Measurements from ENCODE around the gene TANC1.

DNA sequence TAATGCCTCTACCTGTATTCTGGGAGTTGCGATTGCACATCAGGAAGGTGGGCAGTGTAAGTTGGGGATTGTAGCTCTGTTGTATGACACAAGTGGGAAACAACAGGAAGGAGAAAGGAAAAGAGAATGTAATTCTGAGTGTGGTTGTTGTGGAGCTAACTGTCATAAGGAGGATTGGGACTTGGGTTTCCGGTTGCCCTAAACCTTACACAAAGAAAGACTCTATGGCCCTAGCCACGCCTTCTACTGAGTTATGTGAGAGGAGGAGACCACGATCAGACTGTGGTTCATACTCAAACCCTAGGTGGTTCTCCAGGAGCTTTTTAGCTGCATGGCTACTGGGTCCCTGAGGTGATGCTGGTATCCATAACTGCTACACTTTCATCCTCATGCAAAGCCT, 86.5 kb downstream of the TANC1 start:
- TF ChIP-seq, protein P1, sequence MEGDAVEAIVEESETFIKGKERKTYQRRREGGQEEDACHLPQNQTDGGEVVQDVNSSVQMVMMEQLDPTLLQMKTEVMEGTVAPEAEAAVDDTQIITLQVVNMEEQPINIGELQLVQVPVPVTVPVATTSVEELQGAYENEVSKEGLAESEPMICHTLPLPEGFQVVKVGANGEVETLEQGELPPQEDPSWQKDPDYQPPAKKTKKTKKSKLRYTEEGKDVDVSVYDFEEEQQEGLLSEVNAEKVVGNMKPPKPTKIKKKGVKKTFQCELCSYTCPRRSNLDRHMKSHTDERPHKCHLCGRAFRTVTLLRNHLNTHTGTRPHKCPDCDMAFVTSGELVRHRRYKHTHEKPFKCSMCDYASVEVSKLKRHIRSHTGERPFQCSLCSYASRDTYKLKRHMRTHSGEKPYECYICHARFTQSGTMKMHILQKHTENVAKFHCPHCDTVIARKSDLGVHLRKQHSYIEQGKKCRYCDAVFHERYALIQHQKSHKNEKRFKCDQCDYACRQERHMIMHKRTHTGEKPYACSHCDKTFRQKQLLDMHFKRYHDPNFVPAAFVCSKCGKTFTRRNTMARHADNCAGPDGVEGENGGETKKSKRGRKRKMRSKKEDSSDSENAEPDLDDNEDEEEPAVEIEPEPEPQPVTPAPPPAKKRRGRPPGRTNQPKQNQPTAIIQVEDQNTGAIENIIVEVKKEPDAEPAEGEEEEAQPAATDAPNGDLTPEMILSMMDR (conservative IDR thresholded peaks at IDR 0.05 in 1 of 2, IDR thresholded peaks at IDR 0.05 in 1 of 2; ENCODE audit: extremely low read depth in 1 of 2, insufficient read depth in 1 of 2, low read depth in 1 of 2, low read length in 2 of 2): no peak
- TF ChIP-seq EZH2 (IDR thresholded peaks at IDR 0.05; ENCODE audit: borderline replicate concordance, low read length): no peak
